EH (cell line): ENCODE data around the gene THBD.

Experiments
- DNase-seq: peaks from one replicate; pipeline ENCODE4 v3.0.0-alpha.2; 2015; ENCODE audit warnings: low read depth

The THBD gene

GRCh38 chr20:23084282-23084844, 34.9 kb upstream of the THBD start:
- no peak for DNase-seq

- DNase-seq, result no peak
These were observed 34.2 kb upstream of the THBD start for GRCh38 chr20:23083553-23084220.

GRCh38 chr20:23082846-23083552, 33.5 kb upstream of the THBD start:
- DNase-seq, result no peak

DNA sequence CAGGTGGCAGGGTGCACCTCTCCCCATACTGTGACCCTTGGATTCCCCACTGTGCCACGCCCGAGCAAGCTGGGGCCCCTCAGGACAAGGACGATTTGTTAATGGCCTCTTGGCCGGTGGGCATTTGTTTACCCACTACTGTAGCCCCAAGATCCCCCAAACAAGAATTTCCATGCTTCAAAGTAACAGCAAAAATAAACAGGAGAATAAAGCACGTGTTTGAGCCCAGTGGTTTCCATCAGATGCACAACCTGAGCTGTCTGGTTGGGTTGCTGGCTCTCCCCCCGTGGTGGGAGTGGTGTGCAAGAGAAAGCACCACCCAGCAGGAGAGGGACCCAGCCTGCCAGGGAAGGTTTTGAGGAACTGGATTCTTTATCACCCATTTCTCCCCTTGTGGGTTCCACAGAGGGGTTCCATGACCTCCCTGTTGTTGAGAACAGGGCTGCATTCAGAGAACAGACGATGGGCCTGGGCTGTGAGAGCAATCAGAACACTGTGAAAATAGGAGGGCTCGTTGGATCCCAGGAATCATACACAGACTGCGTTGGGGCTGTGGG, 31.9 kb upstream of the THBD start:
- DNase-seq, result no peak

GRCh38 chr20:23080521-23080920, 31.0 kb upstream of the THBD start:
- no peak for DNase-seq

DNA sequence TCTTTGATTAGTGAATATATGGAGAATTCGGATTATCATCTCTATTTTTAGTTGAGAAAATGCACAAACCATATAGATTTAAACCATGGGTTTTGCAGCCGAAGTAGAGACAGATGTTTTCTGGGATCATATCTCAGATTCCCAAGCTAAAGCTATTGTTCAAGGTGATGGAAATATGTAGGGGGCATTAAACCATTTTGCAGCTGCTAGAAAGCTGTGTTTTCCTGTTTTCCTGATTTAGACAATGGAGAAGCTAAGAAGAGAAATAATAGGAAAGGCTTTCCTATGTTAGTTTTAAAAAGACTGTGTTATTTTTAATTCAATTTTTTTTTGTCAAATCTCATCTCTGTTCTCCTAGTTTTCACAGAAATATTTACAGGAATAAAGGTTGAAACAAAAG, 30.5 kb upstream of the THBD start:
- DNase-seq, result no peak

DNA sequence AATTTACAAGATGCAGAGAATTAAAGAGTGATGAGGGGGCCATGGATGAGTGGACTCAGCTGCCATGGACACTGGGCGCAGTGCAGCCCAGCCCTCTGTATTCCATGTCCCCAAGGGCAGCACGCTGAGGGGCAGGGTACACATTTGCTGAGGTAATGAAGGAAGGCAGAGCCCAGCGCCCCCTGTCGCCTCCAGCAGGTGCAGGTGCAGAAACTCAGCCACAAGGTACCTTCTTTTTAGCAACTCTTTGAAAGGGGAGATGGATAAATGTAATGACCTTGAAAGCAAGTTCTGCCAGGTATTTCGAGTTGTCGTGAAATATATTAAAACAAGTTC, 29.5 kb upstream of the THBD start:
- no peak for DNase-seq

GRCh38 chr20:23078351-23079015, 29.0 kb upstream of the THBD start:
- no peak for DNase-seq

DNA sequence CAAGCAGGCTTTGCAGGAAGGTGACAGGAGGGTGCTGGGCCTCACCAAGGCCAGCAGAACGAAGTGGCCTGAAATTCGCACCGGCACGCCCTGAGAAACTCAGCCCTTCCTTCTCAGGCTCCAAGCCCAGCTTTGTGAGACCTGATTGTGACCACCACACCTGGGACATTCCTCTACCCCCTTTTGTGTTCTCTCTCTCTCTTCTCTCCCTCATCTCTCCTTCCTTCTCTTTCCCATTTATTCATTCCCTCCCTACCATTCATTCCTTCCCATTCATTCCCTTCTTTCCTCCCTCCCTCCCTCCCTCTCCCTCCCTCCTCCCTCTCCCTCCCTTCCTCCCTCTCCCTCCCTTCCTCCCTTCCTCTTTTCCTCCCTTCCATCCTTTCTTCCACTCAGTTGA, 27.8 kb upstream of the THBD start:
- no peak for DNase-seq

DNA sequence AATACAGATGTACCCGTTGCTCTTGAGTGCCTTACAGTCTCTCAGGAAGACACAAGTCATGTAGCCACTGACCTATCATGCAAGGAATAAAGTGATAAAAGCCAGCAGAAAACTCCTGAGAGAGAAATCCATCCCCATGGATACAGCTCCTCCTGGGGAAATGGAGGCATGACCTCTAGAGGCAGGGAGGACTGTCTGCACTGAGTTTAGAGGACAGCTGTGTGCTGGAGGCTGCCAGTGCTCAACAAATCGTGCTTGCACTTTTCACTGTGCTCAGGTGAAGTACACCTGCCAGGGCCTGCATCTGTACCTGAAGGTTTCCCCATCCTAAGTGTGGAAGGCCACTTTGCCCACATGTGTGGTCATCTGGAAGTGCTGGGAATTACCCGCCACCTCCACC, 24.6 kb upstream of the THBD start:
- DNase-seq, result no peak

- DNase-seq, result no peak
These were observed 23.6 kb upstream of the THBD start for GRCh38 chr20:23072892-23073586.

GRCh38 chr20:23071996-23072395, 22.5 kb upstream of the THBD start:
- DNase-seq, result no peak

- no peak for DNase-seq
These were observed 21.9 kb upstream of the THBD start for GRCh38 chr20:23071398-23071797.

- DNase-seq, result no peak
These were observed 19.6 kb upstream of the THBD start for GRCh38 chr20:23069108-23069507.

DNA sequence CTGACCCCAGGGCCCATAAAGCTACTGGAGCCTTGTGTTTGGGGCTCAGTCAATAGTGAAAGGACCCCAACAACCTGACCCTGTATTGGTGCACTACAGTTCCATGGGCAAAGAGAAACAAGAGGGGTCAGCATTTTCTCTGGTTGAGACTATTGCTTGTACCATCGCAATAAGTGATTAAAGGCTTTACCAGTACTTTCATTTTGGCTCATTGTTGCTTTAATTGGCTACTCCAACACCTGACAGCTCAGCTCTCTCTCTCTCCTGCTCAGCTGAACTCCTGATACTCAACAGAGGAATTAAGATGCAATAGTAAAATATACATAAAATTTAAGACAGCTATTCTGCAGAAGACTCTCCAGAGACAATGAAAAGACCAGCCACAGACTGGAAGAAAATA, 18.8 kb upstream of the THBD start:
- DNase-seq, result no peak

DNA sequence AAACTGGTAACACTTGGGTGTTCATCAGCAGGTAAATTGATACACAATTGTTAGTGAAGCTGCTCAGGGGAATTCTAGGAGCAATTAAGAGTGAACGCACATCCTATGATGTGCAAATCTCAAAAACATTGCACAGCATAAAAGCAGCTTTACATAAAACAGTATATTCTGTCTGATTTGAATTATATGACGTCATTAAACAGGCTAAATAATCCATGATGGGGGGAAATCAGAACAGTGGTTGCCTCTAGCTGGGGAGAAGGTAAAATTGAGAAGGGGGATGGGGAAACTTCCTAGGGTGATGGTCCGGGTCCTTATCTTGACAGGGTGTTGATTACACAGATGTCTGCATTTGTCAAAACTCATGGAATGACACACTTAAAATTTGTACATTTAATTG, 17.3 kb upstream of the THBD start:
- DNase-seq, result no peak

- no peak for DNase-seq
These were observed 16.1 kb upstream of the THBD start for GRCh38 chr20:23065266-23066201.

GRCh38 chr20:23063581-23063980, 14.1 kb upstream of the THBD start:
- no peak for DNase-seq

- DNase-seq, result no peak
These were observed 13.7 kb upstream of the THBD start for GRCh38 chr20:23063168-23063567.

- DNase-seq, result no peak
These were observed 13.2 kb upstream of the THBD start for GRCh38 chr20:23062632-23063031.
